HEK293 (cell line): ENCODE data around the gene MACC1.

Experiments used
- CTCF ChIA-PET: fragments of 350-600 bp; formaldehyde crosslinking; extraction: SDS; loops from one replicate; lab custom pipeline; 2021; ENCODE audit warnings: antibody characterized with exemption; lab: Yijun Ruan, JAX
- POLR2A ChIA-PET: fragments of 300-600 bp; formaldehyde crosslinking; extraction: SDS; loops from one replicate; lab custom pipeline; 2020; ENCODE audit warnings: antibody characterized with exemption, inconsistent platforms; lab: Yijun Ruan, JAX
- H3K27ac ChIP-seq: fragments of 200-500 bp; sonication (Bioruptor generic); 2 replicates; pipeline ENCODE4 v1.5.1; 2014; ENCODE audit warnings: low read depth, low read length, control low read depth, inconsistent platforms; ENCODE audit errors: extremely low read depth
- H3K36me3 ChIP-seq, 2 experiments: fragments of 200-500 bp in 1 of 2; sonication (Bioruptor generic) in 1 of 2; 1 replicate in 1 of 2; 2 replicates in 1 of 2; pipeline ENCODE4 v1.5.1; 2014 to 2017; ENCODE audit warnings: inconsistent platforms in 2 of 2, low read length in 2 of 2; ENCODE audit not compliant: control insufficient read depth in 2 of 2, insufficient read depth in 1 of 2
- H3K4me1 ChIP-seq: fragments of 200-500 bp; sonication (Bioruptor generic); 2 replicates; pipeline ENCODE4 v1.5.1; 2014; ENCODE audit warnings: mild to moderate bottlenecking, low read length, inconsistent platforms; ENCODE audit not compliant: control insufficient read depth, insufficient read depth
- H3K4me3 ChIP-seq: 2 replicates; pipeline ENCODE4 v1.5.1; 2011; ENCODE audit warnings: low read depth, mild to moderate bottlenecking, control low read depth, low read length, moderate library complexity
- H3K9me3 ChIP-seq: fragments of 200-500 bp; sonication (Bioruptor generic); 2 replicates; pipeline ENCODE4 v1.5.1; 2014; ENCODE audit warnings: low read depth, low read length, inconsistent platforms; ENCODE audit not compliant: control insufficient read depth, insufficient read depth
- BCL11B ChIP-seq: fragments of 450-650 bp; formaldehyde crosslinking; IDR thresholded peaks from 2 replicates; pipeline ENCODE4 v1.5.1; 2016; ENCODE audit warnings: low read depth, missing biosample characterization, missing genetic modification characterization
- BCL6B ChIP-seq: fragments of 450-650 bp; formaldehyde crosslinking; IDR thresholded peaks from 2 replicates; pipeline ENCODE4 v1.5.1; 2017; ENCODE audit warnings: missing biosample characterization, missing genetic modification characterization
- ELK4 ChIP-seq: IDR thresholded peaks from 2 replicates; pipeline ENCODE4 v1.6.1; 2011; ENCODE audit warnings: mild to moderate bottlenecking, low read depth, low read length, borderline replicate concordance
- GFI1B ChIP-seq: fragments of 450-650 bp; formaldehyde crosslinking; IDR thresholded peaks from 2 replicates; pipeline ENCODE4 v1.5.1; 2016; ENCODE audit warnings: missing biosample characterization, missing genetic modification characterization
- GLI4 ChIP-seq: fragments of 450-650 bp; formaldehyde crosslinking; IDR thresholded peaks from 2 replicates; pipeline ENCODE4 v1.5.1; 2016; ENCODE audit warnings: missing biosample characterization, missing genetic modification characterization
- MYNN ChIP-seq: fragments of 450-650 bp; formaldehyde crosslinking; IDR thresholded peaks from 2 replicates; pipeline ENCODE4 v1.5.1; 2016; ENCODE audit warnings: missing biosample characterization, missing genetic modification characterization, borderline replicate concordance
- WT1 ChIP-seq: fragments of 450-650 bp; formaldehyde crosslinking; IDR thresholded peaks from 2 replicates; pipeline ENCODE4 v1.5.1; 2016; ENCODE audit warnings: missing biosample characterization, missing genetic modification characterization
- ZBTB1 ChIP-seq: fragments of 450-650 bp; formaldehyde crosslinking; IDR thresholded peaks from 2 replicates; pipeline ENCODE4 v1.5.1; 2016; ENCODE audit warnings: missing biosample characterization, missing genetic modification characterization
- ZIC2 ChIP-seq: fragments of 450-650 bp; formaldehyde crosslinking; IDR thresholded peaks from 2 replicates; pipeline ENCODE4 v1.5.1; 2016; ENCODE audit warnings: missing biosample characterization, missing genetic modification characterization
- ZNF221 ChIP-seq: fragments of 450-650 bp; formaldehyde crosslinking; IDR thresholded peaks from 2 replicates; pipeline ENCODE4 v1.5.1; 2017; ENCODE audit warnings: missing biosample characterization, missing genetic modification characterization, borderline replicate concordance
- ZNF223 ChIP-seq: fragments of 450-650 bp; formaldehyde crosslinking; IDR thresholded peaks from 2 replicates; pipeline ENCODE4 v1.5.1; 2016; ENCODE audit warnings: missing biosample characterization, missing genetic modification characterization
- ZNF280D ChIP-seq: fragments of 450-650 bp; formaldehyde crosslinking; IDR thresholded peaks from 2 replicates; pipeline ENCODE4 v1.5.1; 2016; ENCODE audit warnings: missing biosample characterization, missing genetic modification characterization
- ZNF292 ChIP-seq: fragments of 450-650 bp; formaldehyde crosslinking; IDR thresholded peaks from 2 replicates; pipeline ENCODE4 v1.5.1; 2016; ENCODE audit warnings: low read depth, missing biosample characterization, missing genetic modification characterization, borderline replicate concordance
- ZNF335 ChIP-seq: fragments of 450-650 bp; formaldehyde crosslinking; conservative IDR thresholded peaks from 2 replicates; pipeline ENCODE4 v1.5.1; 2016; ENCODE audit warnings: missing biosample characterization, missing genetic modification characterization
- ZNF362 ChIP-seq: fragments of 450-650 bp; formaldehyde crosslinking; IDR thresholded peaks from 2 replicates; pipeline ENCODE4 v1.5.1; 2016; ENCODE audit warnings: missing biosample characterization, missing genetic modification characterization
- ZNF391 ChIP-seq: fragments of 450-650 bp; formaldehyde crosslinking; IDR thresholded peaks from 2 replicates; pipeline ENCODE4 v1.5.1; 2016; ENCODE audit warnings: low read depth, missing biosample characterization, missing genetic modification characterization, borderline replicate concordance
- ZNF513 ChIP-seq: fragments of 450-650 bp; IDR thresholded peaks from 2 replicates; pipeline ENCODE4 v1.5.1; 2018; ENCODE audit warnings: missing biosample characterization, missing genetic modification characterization
- ZNF580 ChIP-seq: fragments of 450-650 bp; formaldehyde crosslinking; IDR thresholded peaks from 2 replicates; pipeline ENCODE4 v1.5.1; 2016; ENCODE audit warnings: missing biosample characterization, missing genetic modification characterization
- ZNF654 ChIP-seq: fragments of 450-650 bp; formaldehyde crosslinking; IDR thresholded peaks from 2 replicates; pipeline ENCODE4 v1.5.1; 2016; ENCODE audit warnings: low read depth, missing biosample characterization, missing genetic modification characterization
- ZNF768 ChIP-seq: fragments of 450-650 bp; formaldehyde crosslinking; IDR thresholded peaks from 2 replicates; pipeline ENCODE4 v1.5.1; 2018; ENCODE audit warnings: missing biosample characterization, mild to moderate bottlenecking, missing genetic modification characterization
- ZSCAN18 ChIP-seq: fragments of 450-650 bp; formaldehyde crosslinking; IDR thresholded peaks from 2 replicates; pipeline ENCODE4 v1.5.1; 2016; ENCODE audit warnings: missing biosample characterization, missing genetic modification characterization

Gene MACC1

GRCh38 chr7:20213378-20213777 is 3.8 kb downstream of the MACC1 start (continued):
- TF ChIP-seq ELK4 (no peak), ZNF654 (tag by site-specific recombination) (no peak), ZNF223 (tag by site-specific recombination) (no peak), ZNF221 (tag by site-specific recombination) (no peak), ZNF280D (tag by site-specific recombination) (no peak), GFI1B (tag by site-specific recombination) (no peak), BCL6B (tag by site-specific recombination) (no peak), ZIC2 (tag by site-specific recombination) (no peak), ZNF292 (no peak), ZNF362 (tag by site-specific recombination) (no peak), ZNF335 (tag by site-specific recombination) (no peak), ZNF513 (tag by site-specific recombination) (no peak), BCL11B (tag by site-specific recombination) (no peak)

- no peak for TF ChIP-seq ZNF654 (tag by site-specific recombination)
- TF ChIP-seq ZNF768: no peak
- TF ChIP-seq ZBTB1 (tag by site-specific recombination): no peak
- no peak for TF ChIP-seq GLI4 (tag by site-specific recombination)
- TF ChIP-seq ZNF391 (tag by site-specific recombination): no peak
- TF ChIP-seq WT1 (tag by site-specific recombination): no peak
- TF ChIP-seq MYNN: no peak
- no peak for TF ChIP-seq ZSCAN18 (tag by site-specific recombination)
- no peak for TF ChIP-seq ZNF580 (tag by site-specific recombination)
- Histone ChIP-seq H3K27ac (no peak overlapping the region), H3K36me3 (no peaks in the 10 kb centered on the region), H3K9me3 (no peaks in the 10 kb centered on the region), H3K4me1 (no peaks in the 10 kb centered on the region), H3K4me3 (no peak overlapping the region)
- CTCF ChIA-PET: no interaction called here
- POLR2A ChIA-PET: no interaction called here
Observed at GRCh38 chr7:20211376-20211775, 5.8 kb downstream of the MACC1 start.
